OCI-LY3 (cell line): ENCODE data around the gene GNL1.

Source experiments
- CTCF ChIP-seq: fragments of 200-600, 300-600 bp; sonication (generic); IDR thresholded peaks from 2 replicates; pipeline ENCODE4 v1.5.1; 2014; ENCODE audit warnings: antibody characterized with exemption, low read length, low read depth
- EZH2phosphoT487 ChIP-seq: fragments of 200-600 bp; shearing (Covaris generic); IDR thresholded peaks from 2 replicates; pipeline ENCODE4 v1.6.1; 2018; ENCODE audit warnings: antibody characterized with exemption, mixed run types, low read depth

- TF ChIP-seq CTCF (no peak), EZH2phosphoT487 (no peak)
Measured at GRCh38 chr6:30542915-30543314, 13.4 kb downstream of the GNL1 start.
